ENCODE data around the gene ALDH1A3.

DNA sequence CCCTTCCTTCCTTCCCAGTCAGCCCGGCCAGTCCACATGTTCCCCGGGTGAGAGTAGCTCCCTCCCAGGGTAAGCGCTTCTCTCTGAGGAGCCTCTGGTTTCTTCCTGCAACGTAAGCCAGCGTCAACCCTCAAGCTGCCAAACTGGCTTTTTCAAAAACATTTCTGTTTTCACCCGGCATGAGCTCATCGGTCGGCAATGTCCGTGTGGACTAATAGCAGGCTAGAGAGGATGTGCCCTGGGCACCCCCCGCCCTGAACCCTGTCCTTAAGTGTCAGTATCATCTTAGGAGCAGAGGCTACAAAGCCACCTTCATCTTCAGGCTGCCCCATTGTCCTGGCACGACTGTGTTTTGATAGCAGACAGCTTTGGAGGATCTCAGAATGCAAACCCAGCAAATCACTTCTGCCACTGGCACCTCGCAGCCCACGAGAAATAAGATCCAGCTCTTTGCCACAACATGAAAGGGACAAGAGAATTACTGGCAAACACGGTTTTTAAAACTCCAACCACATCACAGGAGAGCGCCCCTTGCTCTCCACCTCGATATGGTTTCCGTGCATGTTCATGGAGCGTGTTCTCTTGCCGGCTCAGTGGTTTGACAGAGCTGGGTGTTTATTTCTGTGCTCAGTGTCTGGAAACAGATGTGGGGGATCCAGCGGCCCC is 9.9 kb downstream of the ALDH1A3 start:
- TF ChIP-seq, protein P1, sequence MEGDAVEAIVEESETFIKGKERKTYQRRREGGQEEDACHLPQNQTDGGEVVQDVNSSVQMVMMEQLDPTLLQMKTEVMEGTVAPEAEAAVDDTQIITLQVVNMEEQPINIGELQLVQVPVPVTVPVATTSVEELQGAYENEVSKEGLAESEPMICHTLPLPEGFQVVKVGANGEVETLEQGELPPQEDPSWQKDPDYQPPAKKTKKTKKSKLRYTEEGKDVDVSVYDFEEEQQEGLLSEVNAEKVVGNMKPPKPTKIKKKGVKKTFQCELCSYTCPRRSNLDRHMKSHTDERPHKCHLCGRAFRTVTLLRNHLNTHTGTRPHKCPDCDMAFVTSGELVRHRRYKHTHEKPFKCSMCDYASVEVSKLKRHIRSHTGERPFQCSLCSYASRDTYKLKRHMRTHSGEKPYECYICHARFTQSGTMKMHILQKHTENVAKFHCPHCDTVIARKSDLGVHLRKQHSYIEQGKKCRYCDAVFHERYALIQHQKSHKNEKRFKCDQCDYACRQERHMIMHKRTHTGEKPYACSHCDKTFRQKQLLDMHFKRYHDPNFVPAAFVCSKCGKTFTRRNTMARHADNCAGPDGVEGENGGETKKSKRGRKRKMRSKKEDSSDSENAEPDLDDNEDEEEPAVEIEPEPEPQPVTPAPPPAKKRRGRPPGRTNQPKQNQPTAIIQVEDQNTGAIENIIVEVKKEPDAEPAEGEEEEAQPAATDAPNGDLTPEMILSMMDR (IDR thresholded peaks at IDR 0.05; ENCODE audit: low read depth, low read length, missing input control): no peak
- TF ChIP-seq YY1 (IDR thresholded peaks at IDR 0.05): no peak
- no peak for TF ChIP-seq TAF1 (conservative IDR thresholded peaks at IDR 0.05)
- no peak for TF ChIP-seq REST (IDR thresholded peaks at IDR 0.05)
- TF ChIP-seq RAD21 (IDR thresholded peaks at IDR 0.05): no peak
- TF ChIP-seq ATF3 (IDR thresholded peaks at IDR 0.05): no peak
- no peak for TF ChIP-seq JUND (IDR thresholded peaks at IDR 0.05)
- TF ChIP-seq EGR1 (IDR thresholded peaks at IDR 0.05; ENCODE audit: low read depth in 2 of 2): no peak
- no peak for TF ChIP-seq HNF4G (IDR thresholded peaks at IDR 0.05)
